Pancreas (tissue), 10 donors: ENCODE data around the gene OSBPL5. TPM values are rescaled to one million over a fixed set of nuclear protein-coding genes. Genes with fewer than 3 reads are reported as not detected.

ENCODE experiments used
- ATAC-seq, 4 donors: fragments of 200-7000 bp; cut with Tn5 transposase; one replicate each; pipeline versions ENCODE4 v1.8.0 to v1.9.1; 2020; ENCODE audit warnings: mild to moderate bottlenecking in 4 of 4, moderate library complexity in 4 of 4
- DNase-seq, 6 donors: peaks; one replicate each; pipeline ENCODE4 v3.0.0-alpha.2; 2020
- FAIRE-seq: peaks from 2 replicates; lab custom pipeline; 2012; peaks lifted over from hg19 to GRCh38; lab: Jason Lieb, UNC
- H3K27ac ChIP-seq, 4 donors: fragments of 200-600 bp; sonication (generic); 1 replicate in 3 of 4; 2 replicates in 1 of 4; pipeline versions ENCODE4 v1.5.0 to v1.8.0; 2020
- H3K27me3 ChIP-seq, 4 donors: fragments of 200-600 bp; one replicate each; pipeline ENCODE4 v1.8.0; 2021
- H3K36me3 ChIP-seq, 3 donors: fragments of 200-600 bp; sonication (generic) in 1 of 3; one replicate each; pipeline versions ENCODE4 v1.5.0 to v1.8.0; 2020 to 2021
- H3K4me1 ChIP-seq, 3 donors: fragments of 200-600 bp; one replicate each; pipeline ENCODE4 v1.8.0; 2021
- H3K4me3 ChIP-seq, 4 donors: fragments of 200-600 bp; sonication (generic) in 2 of 4; one replicate each; pipeline versions ENCODE4 v1.5.0 to v1.8.0; 2020 to 2021
- H3K9me3 ChIP-seq, 4 donors: fragments of 200-600 bp; one replicate each; pipeline ENCODE4 v1.8.0; 2021
- CTCF ChIP-seq, 4 donors: fragments of 200-600 bp; sonication (generic) in 3 of 4; IDR thresholded peaks; one replicate each; pipeline versions ENCODE4 v1.5.0 to v1.8.0; 2021; ENCODE audit warnings: antibody characterized with exemption in 4 of 4
- WGBS, 2 donors: extraction: QIAGEN DNeasy Blood & Tissue Kit; methylation state at CpG; one replicate each; pipeline ENCODE4 v1.1.7; 2013; 5-methylcytosine and 5-hydroxymethylcytosine counted together
- intact Hi-C, 3 donors: fragments of 100-400 bp; cut with DNase I; formaldehyde crosslinking; loops; one replicate each; pipeline versions ENCODE4 v1.11.1 to v1.14.2; 2022
- polyA plus RNA-seq, 2 donors: library from polyadenylated mRNA; stranded (reverse); fragments of 200-250 nt; gene quantifications; one replicate each; pipeline ENCODE4 v1.2.3, GENCODE V29; 2013
- total RNA-seq, 6 donors: library from RNA; stranded (reverse); fragmentation: NEBNext Ultra II Directional in 4 of 6; extraction: Animal tissue kit (Norgen Biotek cat#: 25700) in 4 of 6; gene quantifications; one replicate each; pipeline versions ENCODE4 v1.2.1 to v1.2.4, GENCODE V29; 2021 to 2023
- donor health status: healthy with polysubstance abuse.
- donor health status: DM: no; HTN: no; CAD: no; lungs with moderate emphysema.
- donor health status: DM: no; HTN: no; CAD: no.
- donor health status: control.
- donor health status: control.
- donor health status: Bipolar disorder and iron deficiency.
- donor health status: DM: yes; HTN: yes; CAD: no.
- donor health status: DM: no; HTN: no; CAD: no.
- donor health status: DM: no; HTN: no; CAD: no.
- donor health status: DM: yes; HTN: yes; CAD: no.

The OSBPL5 gene
- total and polyA plus RNA-seq, 8 donors, result 9.8 to 16.7 (median 11.8) TPM

- no peaks in the 10 kb centered on the region for H3K4me1 ChIP-seq
Observed at GRCh38 chr11:3108183-3108721, 56.9 kb downstream of the OSBPL5 start.

GRCh38 chr11:3107608-3108182, 57.4 kb downstream of the OSBPL5 start:
- Histone ChIP-seq H3K4me3 (no peak overlapping the region), H3K27me3 (no peaks in the 10 kb centered on the region), H3K4me1 (no peaks in the 10 kb centered on the region), H3K36me3 (no peaks in the 10 kb centered on the region), H3K9me3 (no peaks in the 10 kb centered on the region), H3K27ac (no peak overlapping the region)
- DNase-seq (peak in 1 of 6 donors; percentile 70), ATAC-seq (no peak), FAIRE-seq (no peak)
- intact Hi-C loops, result loop anchor here in 2 of 3 donors (10.0 kb wide), 2 partner anchors 107 to 117 kb away; partner anchors contain the start of gene MRGPRG (in 1 of the 2)
- 89 to 91% methylated on average over 21 of the region's 21 CpGs for WGBS, 2 donors
- TF ChIP-seq CTCF (IDR thresholded peaks at IDR 0.05), result no peak

More at GRCh38 chr11:3108183-3108721, 56.9 kb downstream of the OSBPL5 start:
- FAIRE-seq, result no peak
- intact Hi-C loops, result loop anchor here in 2 of 3 donors (10.0 kb wide), 2 partner anchors 107 to 117 kb away; partner anchors contain the start of gene MRGPRG (in 1 of the 2)
- peak in 1 of 6 donors; percentile 55 for DNase-seq
- Histone ChIP-seq H3K27me3 (no peaks in the 10 kb centered on the region), H3K9me3 (no peaks in the 10 kb centered on the region), H3K27ac (no peak overlapping the region), H3K4me3 (no peak overlapping the region), H3K36me3 (no peaks in the 10 kb centered on the region)
- no peak for ATAC-seq
- 80 to 86% methylated on average over 11 of the region's 11 CpGs for WGBS, 2 donors
- no peak for TF ChIP-seq CTCF (IDR thresholded peaks at IDR 0.05)

GRCh38 chr11:3106736-3107524, 58.2 kb downstream of the OSBPL5 start:
- H3K36me3 ChIP-seq, result no peaks in the 10 kb centered on the region
- no peaks in the 10 kb centered on the region for H3K27me3 ChIP-seq
- WGBS, 2 donors, result 90 to 95% methylated on average over 21 of the region's 21 CpGs
- no peaks in the 10 kb centered on the region for H3K4me1 ChIP-seq
- no peak for TF ChIP-seq CTCF (IDR thresholded peaks at IDR 0.05)
- H3K9me3 ChIP-seq, result no peaks in the 10 kb centered on the region
- no peak overlapping the region for H3K4me3 ChIP-seq
- intact Hi-C loops, result loop anchor here in 2 of 3 donors (10.0 kb wide), 2 partner anchors 108 to 118 kb away; partner anchors contain the start of gene MRGPRG (in 1 of the 2)
- ATAC-seq (no peak), DNase-seq (no peak), FAIRE-seq (no peak)
- H3K27ac ChIP-seq, result no peak overlapping the region

GRCh38 chr11:3105791-3106735, 59.0 kb downstream of the OSBPL5 start:
- no peak for TF ChIP-seq CTCF (IDR thresholded peaks at IDR 0.05)
- no peaks in the 10 kb centered on the region for H3K36me3 ChIP-seq
- H3K27me3 ChIP-seq, result no peaks in the 10 kb centered on the region
- no peak overlapping the region for H3K27ac ChIP-seq
- H3K9me3 ChIP-seq, result no peaks in the 10 kb centered on the region
- intact Hi-C loops, result loop anchor here in 2 of 3 donors (10.0 kb wide), 2 partner anchors 109 to 119 kb away; partner anchors contain the start of gene MRGPRG (in 1 of the 2)
- no peak overlapping the region for H3K4me3 ChIP-seq
- ATAC-seq, result no peak
- 92 to 97% methylated on average over 40 to 41 of the region's 41 CpGs for WGBS, 2 donors
- no peak for FAIRE-seq
- no peaks in the 10 kb centered on the region for H3K4me1 ChIP-seq
- DNase-seq, result peak in 1 of 6 donors; percentile 53
